Measurements from ENCODE around the gene EIF3K.
A peak's percentile ranks its signal among the peaks of the same experiment; 100 is the strongest.
"Not testable (repeated sequence)": the region's sequence is repeated elsewhere in the genome, so short reads cannot be mapped to it uniquely, and the experiment has no call there.

The EIF3K gene, protein sequence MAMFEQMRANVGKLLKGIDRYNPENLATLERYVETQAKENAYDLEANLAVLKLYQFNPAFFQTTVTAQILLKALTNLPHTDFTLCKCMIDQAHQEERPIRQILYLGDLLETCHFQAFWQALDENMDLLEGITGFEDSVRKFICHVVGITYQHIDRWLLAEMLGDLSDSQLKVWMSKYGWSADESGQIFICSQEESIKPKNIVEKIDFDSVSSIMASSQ

GRCh38 chr19:38618590-38619360 lies at the start of gene EIF3K:
Gene EIF3K (plus strand): TSS chr19:38619188. CDS start chr19:38619269, 81 bp downstream.
- peak; percentile 98 to 99 for DNase-seq

- no peak for DNase-seq
Observed at GRCh38 chr19:38569368-38569983, 49.5 kb upstream of the EIF3K start.

DNA sequence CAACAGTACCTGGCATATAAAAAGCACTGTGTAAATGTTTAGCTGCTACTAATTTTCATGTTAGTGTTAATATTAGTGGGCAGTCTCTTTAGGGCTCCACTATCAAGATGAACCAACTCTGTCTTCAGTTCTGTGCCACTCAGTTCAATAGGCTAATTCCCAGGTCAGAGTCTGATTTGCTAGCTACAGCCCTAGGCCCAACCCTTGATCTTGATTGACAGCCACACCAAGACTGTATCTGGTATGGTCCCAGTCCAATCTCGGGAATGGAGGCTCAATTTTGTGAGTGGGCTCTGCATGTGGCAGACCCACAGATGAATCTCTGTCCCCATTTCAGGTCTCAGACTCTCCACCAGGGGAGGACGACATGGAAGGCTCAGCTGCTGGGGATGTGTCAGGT lies 47.3 kb upstream of the EIF3K start:
- no peak for DNase-seq

DNA sequence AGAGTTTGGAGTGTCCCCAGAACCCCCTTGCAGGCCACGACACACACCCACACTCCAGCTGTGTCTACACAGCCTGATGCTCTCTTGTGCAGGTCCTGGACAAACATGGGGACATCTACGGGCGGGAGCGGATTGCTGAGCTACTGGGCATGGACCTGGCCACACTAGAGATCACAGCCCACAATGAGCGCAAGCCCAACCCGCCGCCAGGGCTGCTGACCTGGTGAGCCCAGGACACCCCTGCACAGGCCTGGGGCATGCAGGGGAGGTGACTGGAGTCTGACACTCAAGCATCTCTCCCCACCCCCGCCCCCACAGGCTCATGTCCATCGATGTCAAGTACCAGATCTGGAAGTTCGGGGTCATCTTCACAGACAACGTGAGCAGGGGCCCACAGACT lies 41.2 kb upstream of the EIF3K start:
- no peak for DNase-seq

DNA sequence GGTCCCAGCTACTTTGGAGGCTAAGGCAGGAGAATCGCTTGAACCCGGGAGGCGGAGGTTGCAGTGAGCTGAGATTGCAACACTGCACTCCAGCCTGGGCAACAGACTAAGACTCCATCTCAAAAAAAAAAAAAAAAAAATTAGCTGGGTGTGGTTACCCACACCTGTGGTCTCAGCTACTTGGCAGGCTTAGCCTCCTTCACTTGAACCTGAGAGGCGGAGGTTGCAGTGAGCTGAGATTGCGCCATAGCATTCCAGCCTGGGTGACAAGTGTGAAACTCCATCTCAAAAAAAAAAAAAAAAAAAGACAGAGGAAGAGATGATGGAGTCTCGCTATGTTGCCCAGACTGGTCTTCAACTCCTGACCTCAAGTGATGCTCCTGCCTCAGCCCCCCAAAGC lies 39.7 kb upstream of the EIF3K start:
- DNase-seq, result not testable (repeated sequence)

DNA sequence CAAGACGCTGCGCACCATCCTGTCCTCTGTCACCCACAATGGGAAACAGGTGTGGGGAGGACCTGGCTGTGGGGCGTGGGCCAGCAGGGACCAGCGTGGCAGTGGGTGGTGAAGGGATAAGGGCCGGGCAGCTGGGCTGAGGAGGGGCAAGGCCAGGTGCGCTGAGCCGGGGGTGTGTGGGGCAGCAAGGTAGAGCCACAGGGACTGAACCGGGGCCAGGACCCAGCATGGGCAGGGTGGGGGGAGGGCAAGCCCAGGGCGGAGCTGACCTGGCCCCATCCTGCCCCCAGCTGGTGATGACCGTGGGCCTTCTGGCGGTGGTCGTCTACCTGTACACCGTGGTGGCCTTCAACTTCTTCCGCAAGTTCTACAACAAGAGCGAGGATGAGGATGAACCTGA lies 38.9 kb upstream of the EIF3K start:
- no peak for DNase-seq

DNA sequence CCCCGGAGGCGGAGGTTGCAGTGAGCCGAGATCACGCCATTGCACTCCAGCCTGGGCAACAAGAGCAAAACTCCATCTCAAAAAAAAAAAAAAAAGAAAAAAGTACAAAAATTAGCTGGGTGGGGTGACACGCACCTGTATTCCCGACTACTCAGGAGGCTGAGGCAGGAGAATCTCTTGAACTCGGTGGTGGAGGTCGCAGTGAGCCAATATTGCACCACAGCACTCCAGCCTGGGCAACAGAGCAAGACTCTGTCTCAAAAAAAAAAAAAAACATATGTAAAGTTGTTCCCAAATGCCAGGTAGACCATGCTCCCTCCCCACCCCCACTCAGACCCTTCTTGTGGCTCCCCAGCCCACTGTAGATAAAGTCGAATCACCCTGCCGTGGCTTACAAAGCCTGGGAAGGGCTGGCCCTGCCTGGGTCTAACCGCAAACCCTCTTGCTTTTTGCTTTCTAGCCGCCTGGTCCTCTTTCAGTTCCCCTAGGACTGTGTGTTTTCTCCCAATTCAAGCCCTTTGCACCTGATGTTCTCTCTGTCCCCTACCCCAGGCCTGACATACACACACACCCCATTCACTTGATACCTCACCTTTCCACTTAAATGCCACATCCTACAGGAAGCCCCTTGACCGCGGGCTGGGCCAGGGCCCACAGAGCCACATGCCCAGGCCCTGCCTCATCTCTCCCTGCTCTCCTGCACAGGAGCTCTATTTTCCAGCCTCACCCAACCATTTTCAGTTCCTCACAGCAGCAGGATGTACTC lies 35.6 kb upstream of the EIF3K start:
- peak; percentile 2 to 10 for DNase-seq

DNA sequence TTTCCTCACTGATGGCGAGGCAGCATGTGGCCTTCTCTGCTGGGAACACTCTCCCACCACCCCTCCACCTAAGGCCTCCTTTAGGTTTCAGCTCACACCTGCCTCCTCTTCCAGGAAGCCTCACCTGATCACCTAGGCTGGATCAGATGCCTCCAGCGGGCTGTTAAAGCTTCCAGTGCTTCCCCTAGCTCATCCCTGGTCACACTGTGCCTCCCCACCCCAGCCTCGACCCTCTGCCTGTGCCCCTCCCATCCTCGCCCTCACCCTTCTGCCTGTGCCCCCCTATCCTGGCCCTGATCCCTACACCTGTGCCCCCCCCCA lies 35.0 kb upstream of the EIF3K start:
- DNase-seq, result no peak

- no peak for DNase-seq
Observed at GRCh38 chr19:38587562-38587961, 31.4 kb upstream of the EIF3K start.

GRCh38 chr19:38588041-38588440 lies 30.9 kb upstream of the EIF3K start:
- no peak for DNase-seq

DNA sequence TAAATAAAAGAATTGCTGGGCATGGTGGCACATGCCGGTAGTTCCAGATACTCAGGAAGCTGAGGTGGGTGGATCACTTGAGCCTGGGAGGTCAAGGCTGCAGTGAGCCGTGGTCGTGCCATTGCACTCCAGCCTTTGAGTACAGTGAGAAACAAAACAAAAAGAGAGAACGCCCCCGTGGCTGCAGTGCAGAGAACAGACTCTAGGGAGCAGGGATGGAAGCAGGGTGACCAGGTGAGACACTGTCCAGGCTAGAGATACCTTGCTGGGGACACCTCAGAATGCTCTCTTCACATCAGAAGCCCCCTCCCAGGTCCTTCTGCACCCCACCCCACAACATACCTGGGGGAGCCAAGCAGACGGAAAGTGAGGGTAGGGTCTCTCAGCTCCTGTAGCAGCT lies 26.0 kb upstream of the EIF3K start:
- DNase-seq, result no peak

GRCh38 chr19:38596057-38596981 lies 22.7 kb upstream of the EIF3K start:
- DNase-seq, result no peak

DNA sequence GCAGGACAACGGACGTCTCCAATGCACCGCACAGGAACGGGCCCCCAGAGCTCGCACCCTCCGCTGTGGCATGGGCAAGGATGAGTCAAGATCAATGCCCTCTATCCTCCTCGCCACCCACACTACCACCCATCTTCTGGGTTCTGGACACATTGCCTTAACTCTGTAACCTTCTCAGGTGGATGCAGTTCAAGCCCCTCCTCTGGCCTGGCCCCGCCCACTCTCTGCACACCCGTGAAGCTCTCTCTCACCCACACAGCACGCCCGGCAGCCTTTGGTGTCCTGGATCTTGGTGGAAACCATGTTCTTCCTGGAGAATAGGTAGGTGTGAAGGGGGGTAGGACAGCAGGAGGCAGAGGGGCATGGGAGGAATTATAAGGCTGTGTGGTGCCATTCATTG lies 21.9 kb upstream of the EIF3K start:
- no peak for DNase-seq

DNA sequence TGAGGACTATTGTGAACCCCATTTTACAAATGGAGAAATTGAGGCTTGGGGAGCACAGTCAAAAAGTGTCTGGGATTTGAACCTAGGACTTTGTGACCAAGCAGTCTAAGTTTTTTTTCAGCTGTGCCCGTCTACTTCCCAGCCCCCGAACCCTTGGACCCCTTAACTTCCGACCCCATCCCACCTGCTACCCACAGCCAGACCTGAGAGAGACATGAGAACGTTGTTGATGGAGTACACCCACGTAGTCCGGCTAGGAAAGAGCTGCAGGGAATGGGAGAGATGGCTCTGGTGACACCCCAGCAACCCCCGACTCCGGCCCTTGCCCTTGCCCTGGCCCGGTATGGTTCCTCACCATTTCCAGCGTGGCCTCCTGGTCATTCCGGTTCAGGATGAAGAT lies 19.3 kb upstream of the EIF3K start:
- no peak for DNase-seq

GRCh38 chr19:38602856-38603255 lies 16.1 kb upstream of the EIF3K start:
- DNase-seq, result not testable (repeated sequence)

- no peak for DNase-seq
Observed at GRCh38 chr19:38606131-38606530, 12.9 kb upstream of the EIF3K start.

- DNase-seq, result no peak
Observed at GRCh38 chr19:38614289-38614688, 4.7 kb upstream of the EIF3K start.

DNA sequence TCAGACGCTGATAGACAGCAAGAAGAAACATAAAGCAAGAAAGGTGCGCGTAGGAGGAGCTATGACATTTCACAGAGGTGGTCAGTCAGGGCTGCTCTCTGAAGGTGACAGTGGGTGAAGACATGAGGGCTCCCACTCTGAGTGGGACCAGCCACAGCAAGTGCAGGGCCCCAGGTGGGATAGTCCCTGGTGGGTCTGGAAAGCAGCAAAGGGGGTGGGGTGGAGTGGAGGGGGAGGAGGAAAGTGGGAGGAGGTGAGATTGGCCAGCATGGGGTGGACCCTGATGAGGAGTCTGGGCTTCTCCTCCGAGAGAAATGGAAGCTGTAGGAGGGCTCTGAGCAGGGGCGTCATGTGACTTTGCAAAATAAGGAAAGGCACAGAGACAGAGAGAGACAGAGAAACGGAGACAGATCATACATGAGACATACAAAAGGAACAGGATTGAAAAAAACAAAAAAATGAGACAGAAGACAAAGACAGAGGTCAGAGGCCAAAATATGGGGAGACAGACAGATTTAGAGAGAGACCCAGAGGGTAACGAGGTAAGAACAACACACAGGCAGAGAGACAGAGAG lies 3.9 kb upstream of the EIF3K start:
- DNase-seq, result no peak

DNA sequence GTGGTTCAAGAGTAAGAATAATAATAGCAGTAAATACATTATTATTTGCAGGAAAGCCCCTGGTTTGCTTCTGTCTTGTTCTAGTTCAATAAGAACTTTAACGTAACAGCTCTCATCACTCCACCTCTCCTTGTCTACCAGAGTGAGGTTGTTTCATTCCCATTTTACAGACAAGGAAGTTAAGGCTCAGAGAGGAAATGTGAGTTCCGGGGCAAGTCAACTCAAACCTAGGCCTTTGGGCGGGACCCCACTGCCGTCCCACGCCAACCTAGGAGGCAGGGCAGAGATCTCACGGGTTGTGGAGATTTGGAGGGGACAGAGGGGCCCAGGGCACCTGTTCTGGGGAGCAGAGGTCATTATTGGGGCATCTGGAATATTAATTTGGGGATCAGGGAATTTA lies 2.7 kb upstream of the EIF3K start:
- DNase-seq, result no peak

DNA sequence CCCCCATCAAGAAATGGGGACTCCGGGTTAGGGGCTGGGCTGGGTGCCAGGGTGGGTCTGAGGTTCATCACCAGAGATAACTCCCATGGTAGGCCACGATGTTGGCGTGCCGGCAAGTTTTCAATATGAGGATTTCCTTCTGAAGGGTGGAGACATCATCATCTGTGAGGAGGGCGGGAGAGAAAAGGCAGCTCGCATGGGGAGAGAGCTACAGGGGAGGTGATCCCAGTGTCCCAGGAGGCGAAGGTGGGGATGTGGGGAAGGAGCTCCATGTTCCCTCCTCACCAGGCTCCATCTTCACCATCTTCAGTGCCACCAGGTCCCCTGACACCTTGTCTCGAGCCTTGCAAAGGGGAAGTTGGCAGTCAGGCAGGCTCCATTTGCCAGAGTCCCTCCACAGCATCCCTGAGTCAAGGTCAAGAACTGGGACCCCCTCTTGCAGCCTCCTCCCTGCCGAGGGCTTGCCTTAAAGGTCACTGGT lies 1.7 kb upstream of the EIF3K start:
- no peak for DNase-seq

DNA sequence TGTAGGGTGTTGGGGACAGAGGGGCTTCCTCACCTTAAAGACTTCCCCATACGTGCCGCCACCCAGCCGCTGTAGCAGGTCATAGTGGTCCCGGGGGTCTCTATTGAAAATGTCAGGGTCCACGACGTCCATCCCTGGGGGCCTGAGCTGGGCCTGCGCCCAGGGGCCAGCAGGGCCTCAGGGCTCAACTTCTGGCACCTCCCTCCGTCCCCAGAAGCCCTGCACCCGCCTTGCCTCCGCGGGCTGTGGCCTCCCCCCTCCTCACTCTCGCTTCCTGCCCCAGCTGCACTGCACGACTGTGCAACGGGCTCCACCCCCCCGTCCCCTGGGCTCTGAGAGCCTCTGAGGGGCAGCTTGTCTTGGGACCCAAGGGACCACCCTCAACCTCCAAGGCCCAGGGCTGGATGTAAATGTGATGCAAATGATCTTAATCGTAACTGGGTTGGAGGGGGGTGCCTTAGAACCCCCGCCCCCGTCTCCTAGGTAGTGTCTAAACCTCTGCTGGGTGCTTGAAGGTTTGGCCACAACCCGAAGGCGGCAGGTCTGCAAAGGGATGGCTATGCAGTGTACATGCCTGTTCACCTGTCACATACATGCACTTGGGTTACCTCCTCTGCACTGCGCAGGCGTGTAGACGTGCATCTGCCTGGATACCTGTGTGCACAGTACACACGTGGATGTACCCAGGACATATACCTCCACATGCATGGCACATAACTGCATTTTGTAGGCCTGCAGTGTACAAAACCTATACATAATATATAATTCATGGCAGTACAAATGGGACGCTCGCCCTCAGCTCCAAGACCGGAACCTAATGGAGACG lies 1.0 kb upstream of the EIF3K start, which contains the start of gene MAP4K1:
Gene MAP4K1 (minus strand): TSS at position 190 of the 826 bp plus-strand sequence. CDS start 58 bp downstream, at position 132.
- DNase-seq, result no peak

Data from inflammatory macrophage treated with lipopolysaccharide for 1 hour (primary cell).